ENCODE measurements around the gene AMHR2.
"Not testable (repeated sequence)": the region's sequence is repeated elsewhere in the genome, so short reads cannot be mapped to it uniquely, and the experiment has no call there.

The AMHR2 gene

GRCh38 chr12:53423597-53423996 lies at the start of gene AMHR2:
Gene AMHR2, plus strand, starts transcription at chr12:53423855. Its CDS starts 80 bp downstream, at chr12:53423935.
- H3K9me3 ChIP-seq (ENCODE audit: control insufficient read depth, low read depth, low read length): no peaks in the 10 kb centered on the region
- H3K36me3 ChIP-seq (ENCODE audit: control insufficient read depth, low read depth, low read length): no peaks in the 10 kb centered on the region
- no peak within 1 kb of the TSS for H3K27ac ChIP-seq (ENCODE audit: low read length)
- H3K27me3 ChIP-seq (ENCODE audit: control insufficient read depth, insufficient read depth, low read length): no peaks in the 10 kb centered on the region
- no peak within 1 kb of the TSS for H3K4me3 ChIP-seq (ENCODE audit: low read length)
- peaks cover 7% of the 10 kb centered on the region for H3K4me1 ChIP-seq (ENCODE audit: control insufficient read depth, low read depth, low read length)
- H3K9ac ChIP-seq (ENCODE audit: low read length): no peak within 1 kb of the TSS

GRCh38 chr12:53374277-53374676 lies 49.4 kb upstream of the AMHR2 start:
- not testable (repeated sequence) for H3K9me3 ChIP-seq (ENCODE audit: control insufficient read depth, low read depth, low read length); H3K27ac ChIP-seq (ENCODE audit: low read length); H3K9ac ChIP-seq (ENCODE audit: low read length); H3K4me3 ChIP-seq (ENCODE audit: low read length); H3K36me3 ChIP-seq (ENCODE audit: control insufficient read depth, low read depth, low read length); H3K27me3 ChIP-seq (ENCODE audit: control insufficient read depth, insufficient read depth, low read length)
- H3K4me1 ChIP-seq (ENCODE audit: control insufficient read depth, low read depth, low read length): peaks cover 16% of the 10 kb centered on the region

DNA sequence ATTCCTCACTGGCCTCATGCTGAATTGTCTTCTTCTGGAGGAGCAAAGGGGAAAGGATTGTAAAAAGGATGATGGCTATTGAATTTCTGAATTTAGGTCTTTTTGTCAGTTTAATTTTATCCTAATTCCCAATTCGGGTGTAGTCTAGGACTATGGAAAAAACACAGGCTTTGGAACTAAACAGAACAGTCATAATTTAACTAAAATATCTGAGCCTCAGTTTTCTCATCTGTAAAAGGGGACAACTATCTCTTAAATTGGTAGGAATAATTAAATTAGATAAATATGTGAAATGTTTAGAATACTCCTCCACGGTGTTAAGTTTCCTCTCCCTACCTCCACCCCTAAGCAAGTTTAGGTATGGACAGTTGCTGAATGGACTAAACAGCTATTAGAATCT lies 46.9 kb upstream of the AMHR2 start:
- Histone ChIP-seq H3K36me3 (ENCODE audit: control insufficient read depth, low read depth, low read length) (peaks cover under 1% of the 10 kb centered on the region), H3K9me3 (ENCODE audit: control insufficient read depth, low read depth, low read length) (no peaks in the 10 kb centered on the region), H3K4me3 (ENCODE audit: low read length) (no peak overlapping the region), H3K27ac (ENCODE audit: low read length) (no peak overlapping the region), H3K4me1 (ENCODE audit: control insufficient read depth, low read depth, low read length) (peaks cover 15% of the 10 kb centered on the region), H3K9ac (ENCODE audit: low read length) (no peak overlapping the region), H3K27me3 (ENCODE audit: control insufficient read depth, insufficient read depth, low read length) (no peaks in the 10 kb centered on the region)

DNA sequence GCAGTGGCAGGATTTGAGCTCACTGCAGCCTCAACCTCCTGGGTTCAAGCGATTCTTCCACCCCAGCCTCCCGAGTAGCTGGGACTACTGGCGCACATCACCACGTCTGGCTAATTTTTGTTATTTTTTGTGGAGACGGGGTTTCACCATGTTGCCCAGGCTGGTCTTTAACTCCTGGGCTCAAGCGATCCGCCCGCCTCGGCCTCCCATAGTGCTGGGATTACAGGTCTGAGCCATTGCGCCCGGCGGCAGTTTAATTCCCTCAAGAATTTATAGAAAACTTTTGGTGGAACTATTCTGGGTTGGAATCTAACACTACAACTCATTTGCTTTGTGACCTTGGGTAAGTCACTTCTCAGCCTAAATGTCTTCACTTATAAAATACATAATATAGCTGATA lies 45.4 kb upstream of the AMHR2 start:
- H3K9ac ChIP-seq (ENCODE audit: low read length): peak overlapping the region; percentile 92
- peaks cover 15% of the 10 kb centered on the region for H3K36me3 ChIP-seq (ENCODE audit: control insufficient read depth, low read depth, low read length)
- H3K9me3 ChIP-seq (ENCODE audit: control insufficient read depth, low read depth, low read length): no peaks in the 10 kb centered on the region
- no peak overlapping the region for H3K27ac ChIP-seq (ENCODE audit: low read length)
- H3K4me1 ChIP-seq (ENCODE audit: control insufficient read depth, low read depth, low read length): peaks cover 16% of the 10 kb centered on the region
- no peaks in the 10 kb centered on the region for H3K27me3 ChIP-seq (ENCODE audit: control insufficient read depth, insufficient read depth, low read length)
- H3K4me3 ChIP-seq (ENCODE audit: low read length): no peak overlapping the region

DNA sequence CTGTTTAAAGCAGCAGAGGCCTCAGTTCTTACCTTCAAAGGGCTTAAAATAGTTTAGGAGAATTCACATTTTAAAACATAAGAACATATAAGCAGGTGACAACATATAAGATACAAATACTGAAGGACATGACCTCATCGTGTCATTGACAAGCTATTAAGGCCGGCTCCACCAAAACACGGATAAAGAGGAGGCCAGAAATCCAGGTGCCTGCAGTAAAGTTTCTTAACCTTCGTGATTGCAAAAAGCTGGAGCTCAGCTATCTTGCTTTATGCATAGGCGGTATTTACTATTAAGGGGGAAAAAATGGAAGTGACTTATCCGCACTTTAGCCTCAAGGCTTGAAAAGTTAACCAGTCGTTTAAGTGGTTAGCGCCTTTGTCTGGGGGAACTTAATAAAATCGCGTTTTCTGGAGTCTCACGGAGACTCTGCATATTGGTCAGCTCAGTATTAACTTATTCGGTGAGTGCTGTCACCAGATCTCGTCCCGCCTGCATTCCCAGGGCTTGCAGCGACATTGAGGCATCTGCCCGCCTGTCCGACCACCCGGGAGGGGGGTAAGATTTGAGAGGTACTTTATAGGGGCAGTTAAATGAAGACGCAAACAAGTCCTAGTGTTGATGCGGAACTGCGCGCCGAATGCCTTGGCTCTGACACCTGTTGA lies 44.8 kb upstream of the AMHR2 start:
- peak overlapping the region; percentile 92 for H3K9ac ChIP-seq (ENCODE audit: low read length)
- H3K4me3 ChIP-seq (ENCODE audit: low read length): peak overlapping the region; percentile 74
- peaks cover 21% of the 10 kb centered on the region for H3K36me3 ChIP-seq (ENCODE audit: control insufficient read depth, low read depth, low read length)
- no peaks in the 10 kb centered on the region for H3K27me3 ChIP-seq (ENCODE audit: control insufficient read depth, insufficient read depth, low read length)
- peaks cover 16% of the 10 kb centered on the region for H3K4me1 ChIP-seq (ENCODE audit: control insufficient read depth, low read depth, low read length)
- no peaks in the 10 kb centered on the region for H3K9me3 ChIP-seq (ENCODE audit: control insufficient read depth, low read depth, low read length)
- peak overlapping the region; percentile 99 for H3K27ac ChIP-seq (ENCODE audit: low read length)

GRCh38 chr12:53379389-53380103 lies 44.1 kb upstream of the AMHR2 start:
- Histone ChIP-seq H3K27me3 (ENCODE audit: control insufficient read depth, insufficient read depth, low read length) (no peaks in the 10 kb centered on the region), H3K9ac (ENCODE audit: low read length) (peak overlapping the region; percentile 92), H3K36me3 (ENCODE audit: control insufficient read depth, low read depth, low read length) (peaks cover 24% of the 10 kb centered on the region), H3K4me1 (ENCODE audit: control insufficient read depth, low read depth, low read length) (peaks cover 16% of the 10 kb centered on the region), H3K4me3 (ENCODE audit: low read length) (peak overlapping the region; percentile 74), H3K9me3 (ENCODE audit: control insufficient read depth, low read depth, low read length) (no peaks in the 10 kb centered on the region), H3K27ac (ENCODE audit: low read length) (peak overlapping the region; percentile 99)

GRCh38 chr12:53380104-53380793 lies 43.4 kb upstream of the AMHR2 start, which contains the start of gene SP1:
Gene SP1, plus strand, starts transcription at chr12:53380176. Its CDS starts 116 bp downstream, at chr12:53380292.
- peaks cover 16% of the 10 kb centered on the region for H3K4me1 ChIP-seq (ENCODE audit: control insufficient read depth, low read depth, low read length)
- no peaks in the 10 kb centered on the region for H3K9me3 ChIP-seq (ENCODE audit: control insufficient read depth, low read depth, low read length)

DNA sequence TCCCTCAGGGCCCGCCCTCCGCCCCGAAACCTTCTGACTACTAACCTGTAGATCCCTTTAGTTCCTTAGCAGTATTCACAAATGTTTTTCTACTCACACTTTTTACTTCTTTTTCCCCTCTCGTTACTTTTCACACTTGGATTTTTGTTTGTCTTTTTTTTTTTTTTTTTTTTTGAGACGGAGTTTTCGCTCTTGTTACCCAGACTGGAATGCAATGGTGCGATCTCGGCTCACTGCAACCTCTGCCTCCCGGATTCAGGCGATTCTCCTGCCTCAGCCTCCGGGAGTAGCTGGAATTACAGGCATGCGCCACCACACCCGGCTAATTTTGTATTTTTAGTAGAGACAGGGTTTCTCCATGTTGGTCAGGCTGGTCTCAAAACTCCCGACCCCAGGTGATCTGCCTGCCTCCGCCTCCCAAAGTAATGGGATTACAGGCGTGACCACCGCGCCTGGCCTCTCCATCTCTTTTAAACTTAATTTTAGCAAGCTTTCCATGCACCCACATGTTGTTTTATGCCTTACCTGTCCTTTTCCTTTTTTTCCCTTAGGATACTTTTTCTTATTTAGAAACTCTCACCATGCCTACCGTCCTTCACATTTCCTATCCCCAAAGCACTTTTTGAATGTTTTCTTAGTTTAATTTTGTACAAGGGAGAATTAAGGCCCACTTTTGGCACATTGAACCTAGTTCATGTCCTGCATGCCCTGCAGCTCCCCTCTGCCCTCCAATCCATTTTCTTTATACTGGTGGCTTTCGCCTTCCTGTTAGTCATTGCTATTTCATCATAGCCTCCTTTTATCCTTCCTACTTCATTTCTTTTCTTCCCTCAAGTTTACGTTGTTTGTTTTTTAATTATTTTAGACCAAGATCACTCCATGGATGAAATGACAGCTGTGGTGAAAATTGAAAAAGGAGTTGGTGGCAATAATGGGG lies 42.6 kb upstream of the AMHR2 start:
- Histone ChIP-seq H3K4me1 (ENCODE audit: control insufficient read depth, low read depth, low read length) (peaks cover 16% of the 10 kb centered on the region), H3K36me3 (ENCODE audit: control insufficient read depth, low read depth, low read length) (peaks cover 30% of the 10 kb centered on the region), H3K9me3 (ENCODE audit: control insufficient read depth, low read depth, low read length) (no peaks in the 10 kb centered on the region), H3K27ac (ENCODE audit: low read length) (peak overlapping the region; percentile 67), H3K27me3 (ENCODE audit: control insufficient read depth, insufficient read depth, low read length) (no peaks in the 10 kb centered on the region), H3K4me3 (ENCODE audit: low read length) (peak overlapping the region; percentile 65), H3K9ac (ENCODE audit: low read length) (peak overlapping the region; percentile 75)

More at GRCh38 chr12:53380104-53380793, 43.4 kb upstream of the AMHR2 start, which contains the start of gene SP1:
- no peaks in the 10 kb centered on the region for H3K27me3 ChIP-seq (ENCODE audit: control insufficient read depth, insufficient read depth, low read length)
- H3K9ac ChIP-seq (ENCODE audit: low read length): peak within 1 kb of the TSS; percentile 92
- H3K36me3 ChIP-seq (ENCODE audit: control insufficient read depth, low read depth, low read length): peaks cover 27% of the 10 kb centered on the region
- peak within 1 kb of the TSS; percentile 99 for H3K27ac ChIP-seq (ENCODE audit: low read length)
- peak within 1 kb of the TSS; percentile 74 for H3K4me3 ChIP-seq (ENCODE audit: low read length)

DNA sequence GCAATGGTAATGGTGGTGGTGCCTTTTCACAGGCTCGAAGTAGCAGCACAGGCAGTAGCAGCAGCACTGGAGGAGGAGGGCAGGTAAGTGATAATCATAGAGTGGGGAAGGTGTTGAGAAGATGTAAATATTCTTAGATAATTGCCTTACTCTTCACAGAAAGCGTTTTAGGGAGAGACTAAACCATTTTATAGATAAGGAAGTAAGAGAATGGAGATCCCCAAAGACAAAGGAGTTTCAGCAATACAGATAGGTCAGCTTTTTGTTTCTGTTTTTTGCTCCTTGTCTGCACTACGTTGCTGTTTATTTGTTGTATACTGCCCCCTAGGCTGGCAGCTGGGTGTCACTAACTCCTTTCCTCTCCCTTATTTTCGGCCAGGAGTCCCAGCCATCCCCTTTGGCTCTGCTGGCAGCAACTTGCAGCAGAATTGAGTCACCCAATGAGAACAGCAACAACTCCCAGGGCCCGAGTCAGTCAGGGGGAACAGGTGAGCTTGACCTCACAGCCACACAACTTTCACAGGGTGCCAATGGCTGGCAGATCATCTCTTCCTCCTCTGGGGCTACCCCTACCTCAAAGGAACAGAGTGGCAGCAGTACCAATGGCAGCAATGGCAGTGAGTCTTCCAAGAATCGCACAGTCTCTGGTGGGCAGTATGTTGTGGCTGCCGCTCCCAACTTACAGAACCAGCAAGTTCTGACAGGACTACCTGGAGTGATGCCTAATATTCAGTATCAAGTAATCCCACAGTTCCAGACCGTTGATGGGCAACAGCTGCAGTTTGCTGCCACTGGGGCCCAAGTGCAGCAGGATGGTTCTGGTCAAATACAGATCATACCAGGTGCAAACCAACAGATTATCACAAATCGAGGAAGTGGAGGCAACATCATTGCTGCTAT lies 41.7 kb upstream of the AMHR2 start:
- Histone ChIP-seq H3K36me3 (ENCODE audit: control insufficient read depth, low read depth, low read length) (peaks cover 38% of the 10 kb centered on the region), H3K4me3 (ENCODE audit: low read length) (peak overlapping the region; percentile 65), H3K4me1 (ENCODE audit: control insufficient read depth, low read depth, low read length) (peaks cover 16% of the 10 kb centered on the region), H3K9ac (ENCODE audit: low read length) (peak overlapping the region; percentile 75), H3K27ac (ENCODE audit: low read length) (no peak overlapping the region), H3K27me3 (ENCODE audit: control insufficient read depth, insufficient read depth, low read length) (no peaks in the 10 kb centered on the region), H3K9me3 (ENCODE audit: control insufficient read depth, low read depth, low read length) (no peaks in the 10 kb centered on the region)

DNA sequence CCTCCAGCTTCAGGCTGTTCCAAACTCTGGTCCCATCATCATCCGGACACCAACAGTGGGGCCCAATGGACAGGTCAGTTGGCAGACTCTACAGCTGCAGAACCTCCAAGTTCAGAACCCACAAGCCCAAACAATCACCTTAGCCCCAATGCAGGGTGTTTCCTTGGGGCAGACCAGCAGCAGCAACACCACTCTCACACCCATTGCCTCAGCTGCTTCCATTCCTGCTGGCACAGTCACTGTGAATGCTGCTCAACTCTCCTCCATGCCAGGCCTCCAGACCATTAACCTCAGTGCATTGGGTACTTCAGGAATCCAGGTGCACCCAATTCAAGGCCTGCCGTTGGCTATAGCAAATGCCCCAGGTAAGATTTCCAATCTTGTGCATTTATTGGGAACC lies 40.4 kb upstream of the AMHR2 start:
- H3K27me3 ChIP-seq (ENCODE audit: control insufficient read depth, insufficient read depth, low read length): no peaks in the 10 kb centered on the region
- H3K36me3 ChIP-seq (ENCODE audit: control insufficient read depth, low read depth, low read length): peaks cover 44% of the 10 kb centered on the region
- H3K9ac ChIP-seq (ENCODE audit: low read length): no peak overlapping the region
- H3K27ac ChIP-seq (ENCODE audit: low read length): no peak overlapping the region
- H3K4me1 ChIP-seq (ENCODE audit: control insufficient read depth, low read depth, low read length): peaks cover 16% of the 10 kb centered on the region
- no peaks in the 10 kb centered on the region for H3K9me3 ChIP-seq (ENCODE audit: control insufficient read depth, low read depth, low read length)
- H3K4me3 ChIP-seq (ENCODE audit: low read length): peak overlapping the region; percentile 16
